HG02763 (cell line): ENCODE measurements around the gene IGDCC3.

ENCODE experiments used
- ATAC-seq: cut with Tn5 transposase; IDR thresholded peaks from one replicate; pipeline ENCODE4 v1.9.1; 2021; ENCODE audit warnings: mild to moderate bottlenecking, moderate library complexity; ENCODE audit not compliant: unreplicated experiment

The IGDCC3 gene

DNA sequence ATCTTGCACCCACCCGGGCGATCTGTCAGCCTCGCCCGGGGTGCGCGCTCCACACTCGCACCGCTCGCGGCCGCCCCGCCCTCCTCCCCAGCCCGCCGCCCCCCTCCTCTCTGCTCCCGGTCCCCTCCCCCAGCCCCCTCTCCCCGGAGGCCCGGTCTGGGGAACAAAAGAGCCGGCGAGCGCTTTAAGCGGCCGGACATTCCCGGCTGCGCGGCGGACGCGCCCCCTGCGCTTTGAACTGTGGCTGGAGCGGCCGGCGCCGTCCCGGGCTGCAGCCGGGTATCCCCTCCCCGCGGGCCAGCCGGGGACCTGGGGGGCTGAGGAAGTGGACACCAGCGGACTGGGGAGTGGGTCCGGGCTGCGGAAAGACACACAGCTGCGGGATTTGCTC lies at the start of gene IGDCC3:
IGDCC3 (minus strand) TSS at position 27 of the 391 bp plus-strand sequence. CDS start 214 bp downstream, outside the sequence.
- no peak for ATAC-seq

DNA sequence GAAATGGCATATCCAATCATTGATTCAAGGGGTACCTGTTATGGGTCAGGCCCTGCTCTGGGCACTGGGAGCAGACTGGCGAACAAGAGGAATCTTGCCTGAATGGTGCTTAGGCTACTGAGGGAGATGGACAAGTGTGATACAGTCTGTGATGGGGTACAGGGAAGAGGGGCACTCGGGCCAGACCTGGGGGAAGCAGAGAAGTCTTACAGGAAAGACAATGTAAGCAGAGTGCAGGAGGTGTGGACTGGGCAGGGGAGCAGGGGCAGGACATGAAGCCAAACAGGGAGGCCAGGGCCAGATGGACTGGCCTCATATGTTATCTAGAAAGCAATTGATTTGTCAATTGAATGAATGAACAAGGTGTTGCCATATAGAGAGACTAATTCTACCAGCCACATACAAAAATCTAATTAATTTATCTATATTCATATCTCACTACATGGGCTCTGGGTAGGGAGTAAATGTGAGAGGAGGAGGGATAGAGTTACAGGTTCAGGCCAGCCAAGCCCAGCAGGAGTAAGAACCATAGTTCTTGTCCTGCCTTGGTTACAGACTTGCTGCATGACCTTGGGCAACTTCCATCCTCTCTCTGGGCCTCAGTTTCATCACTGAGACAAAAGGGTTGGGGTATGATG lies 48.5 kb upstream of the IGDCC3 start:
- no peak for ATAC-seq

DNA sequence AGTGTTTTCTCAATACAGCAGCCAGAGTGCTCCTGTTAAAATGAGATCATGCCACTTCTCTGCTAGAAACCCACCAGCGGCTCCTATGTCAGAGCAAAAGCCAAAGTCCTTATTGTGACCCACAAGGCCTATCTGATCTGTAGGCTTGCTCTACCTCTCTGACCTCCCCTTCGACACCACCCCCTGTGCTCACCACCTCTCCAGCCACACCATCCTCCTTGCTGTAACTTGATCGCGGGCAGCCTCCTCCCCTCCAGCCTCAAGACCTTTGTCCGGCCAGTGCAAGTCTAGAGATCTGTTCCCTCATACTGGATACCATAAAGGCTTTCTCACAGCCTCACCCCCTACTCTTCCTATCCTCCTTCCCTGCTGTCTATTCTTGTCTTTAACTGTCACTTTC lies 46.9 kb upstream of the IGDCC3 start:
- no peak for ATAC-seq

DNA sequence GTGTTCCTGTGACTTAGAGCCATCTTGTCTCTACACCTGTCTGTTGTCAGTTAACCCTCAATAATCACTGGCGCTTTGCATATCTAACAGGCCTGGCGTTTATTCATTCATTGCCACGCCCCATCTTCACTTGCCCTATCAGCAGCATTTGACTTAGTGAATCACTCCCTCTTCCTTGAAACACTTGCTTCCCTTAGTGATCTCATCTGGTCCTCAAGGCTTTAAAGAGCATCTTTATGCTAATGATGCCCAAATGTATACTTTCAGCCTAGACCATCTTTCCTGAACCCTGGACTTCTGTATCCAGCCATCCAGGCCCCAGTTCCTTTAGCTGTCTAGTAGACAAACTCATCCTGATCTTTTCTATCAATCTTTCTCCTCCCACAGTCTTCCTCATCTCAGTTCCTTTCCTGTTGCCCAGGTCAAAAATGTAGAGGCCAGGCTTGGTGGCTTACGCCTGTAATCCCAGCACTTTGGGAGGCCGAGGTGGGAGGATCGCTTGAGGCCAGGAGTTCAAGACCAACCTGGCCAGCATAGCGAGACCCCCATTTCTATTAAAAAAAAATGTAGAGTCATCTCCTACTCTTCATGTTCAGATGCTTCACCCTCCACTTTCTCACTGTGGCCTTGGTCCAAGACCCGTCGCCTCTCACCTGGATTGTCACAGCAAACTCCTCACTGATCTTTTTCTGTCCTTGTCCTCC lies 46.3 kb upstream of the IGDCC3 start:
- no peak for ATAC-seq

DNA sequence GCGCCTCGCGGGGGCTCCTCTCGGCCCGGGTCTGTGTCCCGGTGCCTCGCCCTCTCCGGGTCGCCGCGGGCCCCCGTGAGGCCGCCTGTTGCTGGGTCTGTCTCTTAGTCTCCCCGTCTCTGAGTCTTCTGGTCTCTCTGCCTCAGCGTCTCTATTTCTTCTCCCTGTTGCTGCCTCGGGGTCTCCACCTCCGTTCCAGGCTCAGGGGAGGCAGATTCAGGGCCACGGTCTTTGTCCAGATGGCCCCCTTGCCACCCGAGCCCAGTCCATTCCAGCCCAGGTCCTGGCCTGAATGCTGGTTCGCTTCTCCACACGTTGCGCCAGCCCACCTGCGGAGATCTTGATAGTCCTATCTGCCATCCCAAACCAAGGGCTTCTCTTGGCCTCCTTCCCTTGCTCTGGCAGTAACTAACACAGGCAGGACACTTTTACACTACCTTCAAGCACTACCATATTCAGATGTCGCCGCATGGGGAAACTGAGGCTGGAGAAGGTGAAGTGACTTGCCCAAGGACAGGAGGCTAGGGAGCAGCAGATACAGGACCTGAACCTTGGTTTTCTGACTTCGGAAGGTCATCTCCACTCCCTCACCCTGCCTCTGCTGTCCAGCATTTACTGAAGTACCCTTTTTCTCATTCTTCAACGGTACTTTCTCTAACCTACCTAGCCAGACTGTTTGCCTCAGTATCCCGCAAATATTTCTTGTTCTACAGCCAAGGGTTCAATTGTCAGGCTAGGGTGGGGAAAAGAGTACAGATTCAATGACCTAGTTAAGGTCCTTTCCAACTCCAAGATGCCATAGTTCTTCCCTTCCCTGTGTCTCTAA lies 45.6 kb upstream of the IGDCC3 start:
- ATAC-seq = no peak

DNA sequence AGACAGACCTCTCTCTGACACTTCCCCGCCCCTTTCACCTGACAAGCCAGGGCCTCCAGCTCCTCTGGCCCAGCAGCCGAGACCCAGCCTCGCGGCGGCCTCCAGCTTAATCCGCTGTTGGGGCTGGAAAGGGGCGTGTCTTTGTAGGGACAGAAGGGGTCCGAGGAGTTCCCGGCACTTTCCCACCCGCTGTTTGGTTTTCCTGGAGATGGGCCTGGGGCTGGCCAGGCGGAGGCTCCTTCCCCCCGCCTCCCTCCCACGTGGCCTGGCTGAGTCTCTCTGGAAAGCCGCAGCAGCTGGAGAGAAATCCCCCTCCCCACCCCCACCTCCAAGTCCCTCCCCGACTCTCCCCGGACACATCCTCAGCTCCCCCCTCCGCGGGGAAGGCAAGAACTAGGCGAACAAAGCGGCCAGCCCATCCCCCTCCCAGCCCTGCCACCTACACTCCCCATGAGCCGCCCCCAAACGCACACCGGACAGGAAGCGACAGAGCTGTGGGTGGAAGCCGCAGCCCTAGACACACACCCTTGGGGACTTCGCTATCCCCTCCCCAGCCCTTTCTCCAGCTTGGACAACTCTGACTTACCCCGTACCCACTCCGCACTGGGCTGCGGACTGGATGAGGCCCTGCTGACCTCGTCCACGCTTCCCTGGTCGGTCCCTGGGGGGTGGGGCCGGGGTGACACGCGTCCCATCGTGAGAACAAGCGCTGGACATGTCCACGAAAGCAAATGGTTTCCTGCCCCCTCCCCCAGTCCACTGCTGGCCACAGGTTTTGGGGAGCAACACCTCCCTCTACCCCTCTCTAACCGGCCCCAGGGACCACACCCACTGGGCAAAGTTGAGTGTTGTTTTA lies 43.8 kb upstream of the IGDCC3 start:
- ATAC-seq = no peak

DNA sequence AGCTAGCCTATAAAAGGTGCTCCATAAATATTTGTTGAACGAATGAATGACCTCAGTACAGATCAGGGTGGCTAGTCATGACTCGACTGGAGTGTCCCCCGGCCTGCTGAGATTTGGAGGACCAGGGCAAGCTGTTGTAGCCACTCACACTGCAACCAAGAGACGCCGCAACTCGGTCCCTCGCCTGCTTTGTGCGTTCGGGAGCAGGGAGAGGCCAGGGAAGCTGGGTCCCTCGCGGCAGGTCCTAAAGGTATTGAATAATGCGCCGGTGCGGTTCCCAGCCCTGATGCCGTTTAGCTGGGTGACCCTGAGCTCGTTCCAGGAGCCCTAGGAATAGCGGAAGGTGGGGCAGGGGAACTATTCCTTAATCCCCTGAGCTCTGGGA lies 43.2 kb upstream of the IGDCC3 start:
- ATAC-seq = no peak

DNA sequence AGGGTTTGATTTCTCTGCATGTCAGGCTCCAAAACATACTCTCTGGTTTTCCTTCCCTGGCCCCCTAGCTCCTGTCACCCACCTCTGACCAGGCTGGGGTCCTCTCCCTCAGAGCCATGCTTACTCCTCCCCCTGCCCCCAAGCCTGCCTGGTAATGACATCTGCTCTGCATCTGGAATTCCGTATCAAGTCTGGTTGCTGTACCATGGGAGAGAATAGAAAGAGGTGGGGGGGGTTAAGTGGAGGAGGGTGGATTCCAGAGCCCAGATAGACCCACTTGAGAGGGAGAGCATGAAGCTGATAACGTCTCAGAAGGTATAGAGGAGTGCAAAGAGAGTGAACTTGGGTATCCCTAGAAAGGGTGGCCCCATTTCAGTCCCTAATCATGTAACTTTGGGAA lies 40.8 kb upstream of the IGDCC3 start:
- ATAC-seq = no peak

DNA sequence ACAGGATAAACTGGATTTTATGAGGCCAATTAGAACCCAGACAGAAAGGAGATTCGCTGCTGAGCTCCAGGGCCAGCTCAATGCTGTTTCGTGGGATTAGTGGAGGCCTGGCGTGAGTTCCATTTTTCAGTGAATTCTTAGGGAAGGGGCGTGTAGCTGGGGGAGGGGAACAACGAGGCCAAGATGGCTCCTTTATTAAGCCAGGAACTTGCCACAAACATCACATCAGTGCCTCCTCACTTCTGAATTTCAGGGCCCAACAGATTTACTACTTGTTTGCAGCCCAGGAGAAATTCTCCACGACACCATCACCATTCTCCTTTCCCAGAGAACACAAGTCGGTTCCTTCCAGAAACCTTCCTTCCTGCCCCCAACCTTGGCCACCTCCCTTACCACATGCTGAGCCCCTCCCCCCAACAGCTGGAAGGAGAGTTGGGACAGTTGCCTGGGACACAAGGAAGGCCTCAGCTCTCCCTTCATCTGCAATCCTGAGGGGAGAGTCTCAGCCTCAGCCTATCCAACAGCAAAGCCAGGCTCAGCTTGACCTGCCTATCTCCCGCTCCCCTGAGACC lies 39.1 kb upstream of the IGDCC3 start:
- no peak for ATAC-seq

DNA sequence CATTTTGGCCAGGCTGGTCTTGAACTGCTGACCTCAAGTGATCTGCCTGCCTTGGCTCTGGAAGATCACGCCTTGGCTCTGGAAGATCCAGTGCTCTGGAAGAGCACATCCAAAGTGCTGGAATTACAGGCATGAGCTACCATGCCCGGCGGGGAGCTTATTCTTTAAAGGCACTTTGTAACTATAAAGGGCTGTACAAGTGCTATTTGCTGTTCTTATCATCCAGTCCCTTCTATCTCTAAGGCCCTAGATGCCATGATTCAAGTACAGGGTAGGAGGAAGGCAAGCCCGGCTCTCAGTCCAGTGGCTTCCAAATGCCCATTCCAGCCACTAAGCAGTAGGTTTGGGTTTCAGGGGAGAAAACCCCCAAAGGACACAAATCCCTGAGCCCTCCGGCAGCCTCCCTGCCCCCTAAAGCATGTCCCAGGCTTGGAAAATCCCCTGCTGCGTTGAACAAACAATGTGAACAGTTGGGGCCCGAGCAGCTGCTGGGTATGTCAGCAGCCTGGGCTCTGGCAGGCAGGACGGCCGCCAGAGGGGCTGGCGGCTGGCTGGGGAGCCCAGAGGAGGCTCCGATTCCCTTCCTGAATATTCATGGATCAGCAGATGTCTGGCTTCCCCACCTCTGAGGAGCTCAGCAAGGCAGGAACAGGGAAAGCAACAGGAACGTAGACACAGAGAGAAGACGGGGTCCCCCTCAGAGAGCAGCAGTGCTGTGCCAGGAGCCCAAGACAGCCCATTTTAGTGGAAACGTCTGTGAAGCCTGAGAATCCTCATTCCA lies 37.2 kb upstream of the IGDCC3 start:
- no peak for ATAC-seq

DNA sequence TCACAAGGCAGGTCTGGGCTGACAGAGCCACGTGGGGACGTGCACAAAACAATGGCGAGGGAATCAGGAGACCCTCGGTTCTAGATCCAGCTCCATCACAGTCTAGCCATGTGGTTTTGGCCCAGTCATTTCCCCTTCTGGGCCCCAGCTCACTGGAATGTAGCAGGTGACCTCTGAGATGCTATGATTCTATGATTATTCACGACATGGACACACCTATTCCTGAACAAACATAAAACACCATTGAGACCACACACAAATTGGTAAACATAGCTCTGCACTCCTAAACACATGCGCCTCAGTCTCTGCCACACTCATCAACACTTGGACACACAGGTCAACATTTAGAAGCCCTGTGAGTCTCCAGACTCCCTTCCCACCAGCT lies 36.0 kb upstream of the IGDCC3 start:
- ATAC-seq = no peak

DNA sequence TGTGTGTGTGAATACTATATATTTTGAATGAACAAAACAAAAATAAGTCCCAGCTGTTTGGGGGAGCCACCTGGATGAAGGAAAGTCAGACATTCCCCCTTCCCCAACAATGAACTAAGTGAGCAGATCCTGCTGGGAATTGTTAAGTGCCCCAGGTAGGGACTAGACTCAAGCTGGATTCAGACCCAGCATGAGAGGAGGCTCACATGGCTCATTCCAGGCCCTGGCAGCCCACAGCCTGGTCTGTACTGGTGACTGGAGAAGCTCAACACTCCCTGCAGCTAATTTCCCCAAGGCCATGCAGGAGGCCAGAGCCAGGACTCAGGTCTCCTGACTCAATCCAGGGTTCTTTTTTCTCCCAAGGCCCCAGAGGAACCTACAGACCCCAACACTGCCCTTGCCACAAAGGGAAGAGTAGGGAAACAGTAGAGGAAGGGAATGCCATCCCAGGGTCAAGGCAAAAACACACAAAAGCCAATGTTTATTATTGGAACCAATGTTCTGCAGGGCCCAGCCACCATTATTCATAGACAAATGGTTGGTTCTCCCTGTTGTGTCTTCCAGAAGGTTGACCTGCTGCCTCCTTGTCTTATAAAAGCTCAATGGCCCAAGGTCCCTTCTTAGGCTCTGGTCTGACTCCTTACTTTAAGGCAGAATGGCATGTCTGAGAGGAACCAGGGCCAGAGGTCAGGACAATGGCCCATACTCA lies 35.4 kb upstream of the IGDCC3 start:
- ATAC-seq = no peak

DNA sequence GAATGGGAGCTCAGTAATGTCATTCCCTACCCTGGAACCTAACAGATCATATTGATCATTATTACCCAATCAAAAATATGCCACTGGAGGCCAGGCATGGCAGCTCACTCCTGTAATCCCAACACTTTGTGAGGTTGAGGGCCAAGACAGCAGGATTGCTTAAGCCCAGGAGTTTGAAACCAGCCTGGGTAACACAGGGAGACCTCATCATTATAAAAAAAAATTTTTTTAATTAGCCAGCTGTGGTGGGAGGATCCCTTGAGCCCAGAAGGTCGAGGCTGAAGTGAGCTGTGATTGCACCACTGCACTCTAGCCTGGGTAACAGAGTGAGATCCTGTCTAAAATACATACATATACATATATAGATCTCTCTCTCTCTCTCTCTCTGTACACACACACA lies 34.8 kb upstream of the IGDCC3 start:
- ATAC-seq = no peak

DNA sequence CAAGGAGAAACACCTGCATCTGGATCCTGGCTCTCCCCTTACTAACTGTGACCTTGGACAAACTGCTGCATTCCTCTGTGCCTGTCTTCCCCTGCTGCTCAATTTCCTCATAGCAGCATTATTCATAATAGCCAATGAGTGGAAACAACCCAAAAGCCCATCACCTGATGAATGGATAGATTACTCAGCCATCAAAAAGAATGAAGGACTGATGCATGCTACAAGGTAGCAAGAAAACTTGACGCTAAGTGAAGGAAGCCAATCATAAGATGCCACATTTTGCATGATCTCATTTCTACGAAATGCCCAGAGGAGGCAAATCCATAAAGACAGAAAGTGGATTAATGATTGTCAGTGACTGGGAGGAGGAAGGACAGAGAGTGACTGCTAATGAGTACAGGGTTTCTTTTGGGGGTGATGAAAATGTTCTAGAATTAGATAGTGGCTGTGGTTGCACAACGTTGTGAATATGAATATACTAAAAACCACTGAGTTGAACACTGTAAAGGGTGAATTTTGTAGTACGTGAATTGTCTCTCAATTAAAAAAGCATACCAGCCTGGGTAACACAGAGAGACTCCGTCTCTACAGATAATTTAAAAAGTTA lies 33.8 kb upstream of the IGDCC3 start:
- ATAC-seq = no peak

DNA sequence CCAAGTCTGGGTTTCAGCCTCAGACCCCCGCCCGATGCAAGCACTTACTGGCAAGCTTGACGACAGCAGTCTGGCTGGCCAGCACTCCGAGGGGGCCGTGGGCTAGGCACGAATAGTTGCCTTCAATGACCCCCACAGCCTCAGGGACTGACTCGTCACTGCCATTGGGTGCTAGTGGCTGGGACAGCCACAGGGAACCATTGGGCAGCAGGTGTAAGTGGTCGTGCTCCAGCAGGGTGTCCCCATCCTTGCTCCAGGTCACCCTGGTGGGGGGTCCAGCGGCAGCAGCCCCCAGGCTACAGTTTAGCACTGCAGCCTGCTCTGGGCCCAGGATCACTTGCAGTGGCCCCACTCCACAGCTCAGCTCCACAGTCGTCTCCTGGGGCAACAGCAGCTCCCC lies 33.2 kb upstream of the IGDCC3 start:
- ATAC-seq = no peak

DNA sequence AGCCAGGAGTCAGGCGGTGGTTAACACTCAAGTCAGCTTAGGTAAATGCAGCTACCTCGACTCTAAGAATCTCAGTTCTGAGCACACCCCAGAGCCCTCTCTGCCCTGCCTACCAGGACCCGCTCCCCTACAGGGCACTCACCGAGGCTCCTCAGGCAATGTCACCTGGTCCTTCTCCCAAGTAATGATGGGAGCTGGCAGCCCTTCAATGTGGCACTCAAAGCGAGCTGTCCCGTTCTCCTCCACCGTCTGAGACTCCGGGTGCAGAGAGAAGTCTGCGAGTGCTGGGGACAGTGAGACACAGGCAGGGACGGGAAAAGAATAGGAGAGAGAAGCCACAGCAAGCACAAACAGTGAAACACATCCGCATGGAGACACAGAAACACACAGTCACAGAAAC lies 32.2 kb upstream of the IGDCC3 start:
- no peak for ATAC-seq

DNA sequence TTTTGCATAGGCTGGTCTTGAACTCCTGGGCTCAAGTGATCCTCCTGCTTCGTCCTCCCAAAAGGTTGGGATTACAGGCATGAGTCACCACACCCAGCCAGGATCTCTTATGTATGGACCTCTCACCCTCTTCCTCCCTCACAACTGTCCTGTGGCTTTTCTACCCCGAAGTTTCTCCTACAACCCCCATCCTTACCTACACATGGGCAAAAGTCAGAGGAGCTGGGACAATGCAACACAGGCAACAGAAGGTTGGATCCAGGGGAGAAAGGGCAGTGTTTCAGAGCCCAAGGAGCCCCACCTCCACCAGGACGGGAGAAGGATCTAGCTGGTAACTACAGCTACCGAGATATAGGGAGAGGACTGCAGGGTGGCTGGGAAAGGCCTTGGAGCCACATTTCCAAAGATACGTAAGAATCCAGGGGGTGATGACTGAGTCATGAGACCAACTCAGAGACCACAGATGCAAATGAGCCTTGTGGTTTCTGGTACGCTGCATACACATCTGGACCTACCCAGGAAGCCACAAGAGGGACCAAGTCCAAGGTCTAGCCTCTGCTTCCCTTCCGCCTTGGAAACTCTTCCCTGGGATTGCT lies 31.3 kb upstream of the IGDCC3 start:
- ATAC-seq = peak; percentile 63

DNA sequence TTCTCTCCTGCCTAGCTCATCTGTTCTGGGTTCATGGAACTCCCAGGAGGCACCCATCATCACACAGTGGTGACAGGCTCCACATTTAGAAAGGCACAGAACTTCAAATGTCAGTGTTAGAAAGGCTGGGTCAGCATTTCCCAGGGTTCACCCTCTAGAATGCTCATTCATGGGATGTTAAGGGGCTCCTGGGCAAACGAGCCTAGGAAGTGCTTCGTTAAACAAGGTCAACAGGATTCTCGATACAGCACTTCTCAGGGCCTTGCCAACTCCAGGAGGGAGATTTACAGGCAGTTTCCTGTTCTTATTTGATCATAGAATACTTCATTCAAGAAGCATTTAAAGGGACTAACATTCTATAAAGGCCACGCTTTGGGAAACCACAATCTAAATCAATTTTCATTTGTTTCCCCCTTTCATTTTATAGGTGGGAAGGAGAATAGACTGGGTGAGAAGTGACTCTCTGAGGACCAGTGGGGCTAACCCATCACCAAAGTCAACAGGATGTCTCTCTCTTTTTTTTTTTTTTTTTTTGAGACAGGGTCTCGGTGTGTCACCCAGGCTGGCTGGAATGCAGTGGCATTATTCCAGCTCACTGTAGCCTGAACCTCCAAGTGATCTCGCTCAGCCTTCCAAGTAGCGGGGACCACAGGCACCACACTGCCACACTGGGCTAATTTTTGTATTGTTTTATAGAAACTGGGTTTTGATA lies 30.7 kb upstream of the IGDCC3 start:
- no peak for ATAC-seq
